ENCODE results near the gene TEX52.
"Not testable (repeated sequence)": the region's sequence is repeated elsewhere in the genome, so short reads cannot be mapped to it uniquely, and the experiment has no call there.

TEX52 gene

DNA sequence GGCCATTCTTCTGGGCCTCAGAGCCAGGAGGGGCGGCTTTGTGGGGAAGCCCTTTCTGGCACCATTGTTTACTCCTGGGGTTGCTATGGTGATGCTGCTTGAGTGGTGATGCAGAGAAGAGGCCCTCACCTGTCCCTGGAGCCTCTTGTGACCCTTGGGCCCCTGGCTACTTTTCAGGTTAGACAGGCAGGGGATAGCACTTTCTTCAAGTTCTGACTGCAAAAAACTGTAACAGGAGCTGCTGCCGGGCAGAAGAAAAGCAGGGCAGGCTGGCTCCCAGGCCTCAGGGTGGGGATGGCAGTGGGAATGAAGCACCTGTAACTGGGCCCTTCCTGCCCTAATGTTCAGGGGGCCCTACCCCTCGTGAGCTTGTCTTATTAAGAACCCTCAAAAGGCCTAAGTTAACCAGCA, at the start of gene TEX52:
TSS of gene TEX52 (minus strand) at position 19 of the 411 bp plus-strand sequence. CDS start at position 6, 13 bp downstream.
- no peak for DNase-seq

DNA sequence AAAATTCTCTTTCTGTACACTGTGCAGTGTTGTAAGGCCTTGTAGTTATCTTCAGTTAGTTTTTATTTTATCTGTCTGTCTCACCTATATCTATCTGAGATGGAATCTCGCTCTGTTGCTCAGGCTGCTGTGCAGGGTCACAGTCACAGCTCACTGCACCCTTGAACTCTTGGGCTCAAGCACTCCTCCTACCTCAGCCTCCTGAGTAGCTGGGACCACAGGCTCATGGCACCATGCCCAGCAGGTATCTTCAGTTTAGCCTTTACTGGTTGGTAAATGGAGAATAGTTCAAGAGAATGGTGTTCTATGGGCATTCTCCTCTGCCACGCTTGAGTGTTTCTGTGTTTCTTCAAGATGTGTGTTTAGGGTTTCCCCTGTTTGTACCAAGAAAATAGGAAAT, 47.4 kb upstream of the TEX52 start:
- DNase-seq: no peak

DNA sequence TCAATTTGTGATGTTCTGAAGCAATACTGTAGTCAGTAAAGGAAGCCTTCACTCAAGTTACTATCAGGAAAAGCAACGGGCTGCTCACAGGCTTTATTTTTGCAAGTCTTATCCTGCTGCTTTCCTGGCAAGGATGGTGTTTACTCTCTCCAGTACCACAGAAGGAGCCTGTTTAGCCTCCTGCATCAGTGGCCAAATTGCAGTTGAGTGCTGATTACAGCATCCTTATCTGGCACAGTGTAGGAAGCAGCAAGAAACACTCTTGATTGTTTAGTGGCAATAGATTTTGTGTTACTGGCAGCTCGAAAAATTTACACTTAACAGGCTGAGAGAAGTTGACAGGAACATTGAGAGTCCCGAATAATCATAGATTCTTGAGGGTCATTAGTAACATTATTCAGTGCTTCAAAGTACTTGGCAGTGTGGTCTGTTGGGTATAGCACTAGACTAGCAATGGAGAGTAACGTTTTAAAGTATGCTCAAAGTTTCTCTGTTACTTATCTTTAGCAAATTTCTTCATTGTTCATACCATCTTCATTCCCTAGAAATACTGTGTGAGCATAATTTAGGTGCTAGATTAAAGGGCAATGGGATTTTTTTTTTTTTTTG, 45.5 kb upstream of the TEX52 start:
- DNase-seq: peak; percentile 30

DNA sequence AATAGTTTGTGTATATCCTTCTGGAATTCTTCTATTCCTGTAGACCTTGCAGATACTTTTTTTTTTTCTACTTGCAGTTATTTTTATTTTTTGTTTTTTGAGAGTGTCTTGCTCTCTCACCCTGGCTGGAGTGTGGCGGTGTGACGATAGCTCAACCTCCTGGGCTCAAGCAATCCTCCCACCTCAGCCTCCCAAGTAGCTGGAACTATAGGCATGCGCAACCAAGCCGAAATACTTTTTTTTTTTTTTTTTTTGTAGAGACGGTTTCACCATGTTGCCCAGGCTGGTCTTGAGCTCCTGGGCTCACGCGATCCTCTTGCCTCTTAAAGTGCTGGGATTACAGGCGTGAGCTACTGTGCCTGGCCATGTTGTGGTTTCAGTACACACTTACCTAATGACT, 43.8 kb upstream of the TEX52 start:
- DNase-seq: no peak

DNA sequence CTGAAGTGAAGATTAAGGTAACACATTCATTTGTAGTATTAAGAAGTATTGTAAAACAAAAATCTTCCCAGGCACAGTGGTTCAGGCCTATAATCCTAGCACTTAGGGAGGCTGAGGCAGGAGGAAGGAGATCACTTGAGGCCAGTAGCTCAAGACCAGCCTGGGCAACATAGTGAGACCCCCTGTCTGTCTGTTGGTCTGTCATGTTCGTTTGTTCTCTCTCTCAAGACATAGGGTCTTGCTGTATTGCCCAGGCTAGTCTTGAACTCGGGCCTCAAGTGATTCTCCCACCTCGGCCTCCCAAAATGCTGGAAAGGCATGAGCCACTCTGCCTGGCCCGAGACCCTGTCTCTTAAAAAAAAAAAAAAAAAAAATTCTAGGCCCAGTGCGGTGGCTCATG, 40.6 kb upstream of the TEX52 start:
- DNase-seq: no peak

DNA sequence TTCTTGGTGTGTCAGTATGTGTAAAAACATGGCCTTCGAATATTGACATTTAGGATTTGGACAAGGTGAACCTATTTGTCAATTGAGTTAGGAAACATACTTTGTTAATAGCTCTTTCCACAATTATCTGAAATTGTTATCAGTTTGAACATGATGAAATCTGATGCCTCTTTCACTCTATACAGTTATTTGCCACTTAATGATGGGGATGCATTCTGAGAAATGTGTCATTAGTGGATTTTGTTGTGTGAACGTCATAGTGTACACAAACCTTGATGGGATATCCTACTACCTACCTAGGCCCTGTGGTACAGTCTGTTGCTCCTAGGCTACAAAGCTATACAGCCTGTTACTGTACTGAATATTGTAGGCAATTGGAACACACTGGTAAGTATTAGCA, 38.7 kb upstream of the TEX52 start:
- DNase-seq: no peak

DNA sequence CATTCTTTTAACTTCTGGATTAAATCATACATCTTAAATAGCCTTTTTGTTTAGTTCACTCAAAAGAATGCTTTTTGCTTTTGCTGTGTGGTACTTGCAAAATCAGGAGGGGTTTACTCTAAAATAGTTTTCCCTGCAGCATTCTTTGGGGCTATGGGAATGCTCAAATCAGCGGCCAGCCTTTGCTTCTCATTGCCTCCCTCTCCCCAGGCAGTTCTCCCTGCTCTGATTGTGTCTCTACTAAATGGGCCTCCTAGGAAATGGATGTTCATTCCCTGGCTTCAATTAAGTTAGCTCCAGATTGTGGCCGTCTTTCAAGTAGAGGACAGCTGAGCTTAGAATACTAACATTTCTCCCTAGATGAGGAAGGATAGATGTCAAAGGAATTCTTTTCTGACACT, 38.2 kb upstream of the TEX52 start:
- no peak for DNase-seq

DNA sequence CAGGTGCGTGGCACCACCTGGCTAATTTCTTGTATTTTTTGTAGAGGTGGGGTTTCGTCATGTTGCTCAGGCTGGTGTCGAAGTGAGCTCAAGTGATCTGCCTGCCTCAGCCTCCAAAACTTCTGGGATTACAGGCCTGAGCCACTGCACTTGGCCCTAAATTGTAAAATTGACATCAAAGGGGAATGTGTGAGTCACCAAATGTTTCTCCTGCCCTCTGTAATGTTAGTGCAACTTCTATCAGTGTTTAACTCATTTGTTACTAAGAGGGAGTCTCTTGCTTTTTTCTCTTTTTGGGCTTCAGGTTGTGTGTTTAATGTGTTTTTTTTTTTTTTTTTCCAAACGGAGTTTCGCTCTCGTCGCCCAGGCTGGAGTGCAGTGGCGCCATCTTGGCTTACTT, 36.2 kb upstream of the TEX52 start:
- no peak for DNase-seq

DNA sequence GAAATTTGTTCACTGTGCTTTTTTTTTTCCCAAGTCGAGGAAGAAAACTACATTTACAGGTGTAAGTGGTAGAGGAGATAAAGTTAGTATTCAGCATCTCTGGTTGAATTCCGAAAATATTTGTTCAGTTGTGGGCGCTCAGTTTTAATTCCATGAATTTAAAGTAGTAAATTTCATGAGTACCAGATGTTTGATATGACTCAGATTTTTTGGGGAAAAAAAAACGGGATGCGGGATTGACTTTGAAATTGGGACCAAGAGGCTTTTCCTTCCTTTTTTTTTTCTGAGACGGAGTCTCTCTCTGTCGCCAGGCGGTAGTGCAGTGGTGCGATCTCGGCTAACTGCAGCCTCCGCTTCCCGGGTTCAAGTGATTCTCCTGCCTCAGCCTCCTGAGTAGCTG, 35.4 kb upstream of the TEX52 start:
- DNase-seq: no peak

DNA sequence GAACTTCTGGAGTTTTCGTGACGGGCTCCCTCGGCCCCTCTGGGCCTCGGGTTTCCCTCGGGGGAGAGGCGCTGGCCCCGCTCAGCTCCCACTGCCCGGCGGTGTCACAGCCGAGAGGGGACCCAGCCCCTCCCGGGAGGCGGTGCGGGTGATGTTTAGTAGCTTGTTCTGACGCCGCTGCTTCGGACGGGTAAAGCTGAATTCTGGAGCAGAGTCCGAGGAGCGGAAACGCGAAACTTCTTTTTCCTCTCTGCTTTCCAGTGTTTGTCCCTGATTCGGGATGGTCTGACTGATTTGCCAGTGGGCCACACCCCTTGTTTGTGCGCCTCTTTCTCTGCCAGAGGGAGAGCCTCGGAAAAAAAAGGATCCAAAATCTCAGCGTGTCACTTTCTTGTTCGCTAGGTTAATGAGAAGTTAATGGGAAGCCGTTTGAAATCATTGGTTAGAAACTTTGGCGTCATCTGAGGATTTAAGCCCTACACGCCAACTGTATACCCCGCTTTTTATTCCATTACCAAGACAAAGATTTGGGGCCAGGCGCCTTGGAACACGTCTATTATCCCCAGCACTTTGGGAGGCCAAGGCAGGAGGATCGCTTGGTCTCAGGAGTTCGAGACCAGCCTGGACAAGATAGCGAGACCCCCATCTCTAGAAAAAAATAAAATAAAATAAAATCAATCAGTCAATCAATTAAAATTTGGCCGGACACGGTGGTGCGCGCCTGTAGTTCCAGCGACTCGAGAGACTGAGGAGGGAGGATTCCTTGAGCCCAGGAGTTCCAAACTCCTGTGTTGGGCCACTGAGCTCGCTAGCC, 34.6 kb upstream of the TEX52 start:
- DNase-seq: no peak

DNA sequence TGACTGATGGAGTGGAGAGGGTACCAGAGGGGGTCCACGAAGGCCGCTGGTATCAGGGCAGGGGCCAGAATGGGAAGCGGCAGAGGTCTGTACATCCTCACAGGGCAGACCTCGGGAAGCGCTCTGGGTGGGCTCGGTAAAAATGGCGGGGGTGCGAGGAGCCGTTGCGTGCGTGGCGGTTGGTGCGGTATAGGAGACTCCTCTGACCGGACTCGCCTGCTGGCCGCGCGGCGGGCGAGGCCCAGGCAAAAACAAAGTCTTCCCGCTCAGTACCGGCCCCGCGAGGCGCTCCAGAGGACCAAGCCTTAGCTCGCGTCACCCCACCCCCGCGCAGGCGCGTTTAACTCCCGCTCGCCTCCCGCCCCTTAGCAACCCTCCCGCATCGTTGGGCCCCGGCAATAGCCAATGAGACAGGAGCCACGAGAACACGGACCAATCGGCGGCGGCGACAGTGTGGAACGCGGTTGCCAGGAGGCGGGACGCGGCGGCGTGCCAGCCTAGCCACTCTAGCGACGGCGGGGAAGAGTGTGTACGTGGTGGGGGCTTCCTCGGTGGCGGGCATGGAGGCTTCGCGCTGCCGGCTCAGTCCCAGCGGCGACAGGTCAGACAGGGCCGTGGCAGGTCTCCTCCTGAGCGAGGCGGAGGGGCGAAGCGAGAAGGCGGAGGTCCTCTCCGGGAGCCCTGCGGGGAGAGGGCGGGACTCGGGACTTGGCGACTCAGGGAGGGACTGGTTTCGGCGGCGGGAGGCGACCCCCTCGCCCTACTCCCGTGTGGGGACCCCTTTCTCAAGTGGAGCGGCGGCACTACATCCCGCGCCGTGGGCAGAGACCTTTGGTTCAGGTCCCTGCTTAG, 33.8 kb upstream of the TEX52 start, which contains the start of gene TULP3:
TSS of gene TULP3 (plus strand) at position 504 of the 852 bp plus-strand sequence. CDS start at position 561, 57 bp downstream.
- peak; percentile 98 for DNase-seq

DNA sequence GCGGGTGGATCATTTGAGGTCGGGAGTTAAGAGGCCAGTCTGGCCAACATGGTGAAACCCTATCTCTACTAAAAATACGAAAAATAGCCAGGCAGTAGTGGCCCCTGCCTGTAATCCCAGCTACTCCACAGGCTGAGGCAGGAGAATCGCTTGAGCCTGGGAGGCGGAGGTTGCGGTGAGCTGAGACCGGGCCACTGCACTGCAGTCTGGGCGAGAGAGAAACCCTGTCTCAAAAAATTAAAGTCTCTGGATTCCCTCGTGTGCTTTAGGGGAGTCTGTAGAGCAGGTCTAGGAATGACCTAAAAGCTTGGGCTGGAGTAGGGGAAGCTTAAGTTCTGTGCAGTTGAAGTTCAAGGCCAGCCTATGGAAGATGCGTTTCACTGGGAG, 33.2 kb upstream of the TEX52 start:
- no peak for DNase-seq

DNA sequence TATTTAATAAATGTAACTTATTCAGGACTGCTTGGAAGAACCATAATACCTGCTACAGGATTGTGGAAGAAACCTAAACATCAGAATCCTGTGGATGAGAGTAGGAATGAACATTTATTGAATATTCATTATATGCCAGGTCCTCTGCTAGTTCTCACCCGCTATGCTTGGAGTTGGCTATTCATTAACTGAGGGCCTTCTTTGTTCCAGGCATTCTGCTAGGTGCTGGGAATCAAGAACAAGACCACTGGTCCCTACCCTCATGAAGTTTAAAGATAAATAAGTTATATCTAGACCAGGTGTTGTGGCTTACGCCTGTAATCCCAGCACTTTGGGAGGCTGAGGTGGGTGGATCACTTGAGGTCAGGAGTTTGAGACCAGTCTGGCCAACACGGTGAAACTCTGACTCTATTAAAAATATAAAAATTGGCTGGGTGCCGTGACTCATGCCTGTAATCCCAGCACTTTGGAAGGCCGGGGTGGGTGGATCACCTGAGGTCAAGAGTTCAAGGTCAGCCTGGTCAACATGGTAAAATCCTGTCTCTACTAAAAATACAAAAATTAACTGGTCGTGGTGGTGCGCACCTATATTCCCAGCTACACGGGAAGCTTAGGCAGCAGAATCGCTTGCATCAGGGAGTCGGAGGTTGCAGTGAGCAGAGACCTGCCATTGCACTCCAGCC, 30.1 kb upstream of the TEX52 start:
- DNase-seq: no peak

DNA sequence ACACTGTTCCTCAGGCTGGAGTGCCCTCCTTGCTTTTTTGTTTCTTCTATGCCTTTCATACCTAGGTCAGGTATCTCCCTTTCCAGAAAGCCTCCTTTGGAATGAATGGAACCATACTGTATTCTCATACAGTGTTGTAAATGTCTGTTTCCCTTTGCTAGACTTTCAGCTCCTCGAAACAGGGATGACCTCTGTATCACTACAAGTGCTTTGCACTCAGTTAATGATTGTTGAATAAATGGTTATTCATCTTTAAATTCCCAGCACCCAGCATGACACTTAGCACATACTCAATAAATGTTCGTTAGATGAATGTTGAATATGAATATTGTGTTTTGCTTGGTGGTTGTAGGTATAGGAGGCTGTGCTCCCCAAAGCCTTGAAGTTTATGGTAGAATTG, 28.0 kb upstream of the TEX52 start:
- no peak for DNase-seq

DNA sequence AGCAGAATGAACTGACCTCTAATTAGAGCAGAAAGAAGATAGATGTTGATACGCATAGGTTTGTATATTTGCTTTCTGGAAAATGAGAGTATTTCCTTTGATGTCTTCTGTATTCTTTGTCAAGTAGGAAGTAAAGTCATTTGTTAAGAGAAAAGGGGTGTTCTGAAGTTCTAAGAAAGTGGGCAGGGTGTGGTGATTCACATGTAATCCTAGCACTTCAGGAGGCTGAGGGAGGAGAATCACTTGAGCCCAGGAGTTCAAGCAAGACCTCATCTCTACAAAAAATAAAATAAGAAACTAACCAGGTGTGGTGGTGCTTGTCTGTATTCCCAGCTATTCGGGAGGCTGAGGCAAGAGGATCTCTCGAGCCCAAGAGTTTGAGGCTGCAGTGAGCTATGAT, 23.0 kb upstream of the TEX52 start:
- DNase-seq: no peak

DNA sequence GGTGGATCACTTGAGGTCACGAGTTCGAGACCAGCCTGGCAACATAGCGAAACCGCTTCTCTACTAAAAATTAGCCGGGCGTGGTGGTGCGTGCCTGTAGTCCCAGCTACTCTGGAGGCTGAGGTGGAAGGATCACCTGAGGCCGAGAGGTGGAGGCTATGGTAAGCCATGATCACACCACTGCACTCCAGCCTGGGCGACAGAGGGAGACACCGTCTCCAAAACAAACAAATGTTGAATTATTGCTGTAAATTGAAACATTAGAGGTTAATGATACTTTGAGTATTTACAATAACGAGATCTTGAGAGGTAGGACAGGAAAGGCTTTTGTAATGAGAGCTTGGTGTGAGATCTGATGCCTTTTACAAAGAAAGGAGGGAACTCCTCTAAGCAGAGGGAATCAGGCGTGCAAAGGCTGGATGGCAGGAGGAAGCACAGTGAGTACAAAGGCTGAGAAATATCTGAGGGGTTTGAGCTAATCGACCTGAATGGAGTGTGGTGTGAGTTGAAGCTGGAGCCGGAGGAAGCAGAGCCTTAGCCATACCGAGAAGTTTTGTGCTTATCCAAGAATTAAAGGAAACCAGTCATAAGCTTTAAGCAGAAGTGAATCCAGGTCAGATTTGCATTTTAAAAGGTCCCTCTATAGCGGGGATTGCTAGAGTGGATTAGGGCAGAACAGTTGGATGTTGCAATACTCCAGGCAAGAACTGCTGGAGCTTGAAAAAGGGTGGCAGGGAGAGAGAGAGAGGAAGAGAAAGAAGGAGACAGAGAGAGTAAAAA, 21.3 kb upstream of the TEX52 start:
- DNase-seq: peak; percentile 53

DNA sequence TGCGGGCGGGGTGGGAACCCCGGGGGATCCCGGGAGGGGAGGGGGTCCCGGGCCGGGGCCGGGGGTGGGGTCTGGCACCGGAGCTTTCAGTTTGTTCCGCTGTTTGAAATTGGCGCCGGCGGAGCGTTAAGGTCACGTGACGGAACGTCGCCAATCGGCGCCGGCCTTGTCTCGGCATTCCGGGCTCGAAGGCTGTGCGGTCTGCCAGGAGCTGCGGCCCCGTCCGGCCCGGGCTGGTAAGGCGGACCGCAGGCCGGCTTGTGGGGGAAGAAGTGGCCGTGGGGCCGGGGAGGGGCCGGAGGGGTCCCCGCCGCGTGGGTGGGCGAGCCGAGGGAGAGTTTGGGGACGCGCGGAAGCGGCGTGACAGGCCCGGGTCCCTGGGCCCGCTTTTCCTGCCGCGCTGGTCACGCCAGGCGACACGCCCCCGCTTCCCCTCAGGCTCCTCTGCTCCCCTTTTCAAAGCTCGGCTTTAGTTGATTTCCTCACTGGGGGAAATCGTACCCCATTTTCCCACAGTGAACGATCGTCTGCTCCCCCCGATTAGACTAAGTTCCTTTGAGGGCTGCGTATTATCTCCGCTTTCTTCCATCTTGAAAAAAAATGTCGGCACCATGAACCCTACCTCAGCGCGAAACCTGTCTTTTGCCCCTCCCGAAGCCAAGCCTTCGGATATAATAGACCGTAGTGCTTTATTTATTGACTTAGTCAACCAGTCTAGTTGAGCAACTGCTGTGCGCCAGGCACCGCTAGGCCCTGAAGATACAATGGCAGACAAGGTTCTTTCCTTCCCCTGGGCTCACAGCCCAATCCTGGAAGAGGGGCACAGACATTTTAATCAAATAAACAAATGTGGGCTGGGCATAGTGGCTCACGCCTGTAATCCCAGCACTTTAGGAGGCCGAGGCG, 20.5 kb upstream of the TEX52 start, which contains the start of the genes FOXM1 and RHNO1:
TSS of gene FOXM1 (minus strand) at position 128 of the 906 bp plus-strand sequence. CDS start 2,696 bp downstream, outside the sequence.
TSS of gene RHNO1 (plus strand) at position 177 of the 906 bp plus-strand sequence. CDS start 8,144 bp downstream, outside the sequence.
- DNase-seq: peak; percentile 79

DNA sequence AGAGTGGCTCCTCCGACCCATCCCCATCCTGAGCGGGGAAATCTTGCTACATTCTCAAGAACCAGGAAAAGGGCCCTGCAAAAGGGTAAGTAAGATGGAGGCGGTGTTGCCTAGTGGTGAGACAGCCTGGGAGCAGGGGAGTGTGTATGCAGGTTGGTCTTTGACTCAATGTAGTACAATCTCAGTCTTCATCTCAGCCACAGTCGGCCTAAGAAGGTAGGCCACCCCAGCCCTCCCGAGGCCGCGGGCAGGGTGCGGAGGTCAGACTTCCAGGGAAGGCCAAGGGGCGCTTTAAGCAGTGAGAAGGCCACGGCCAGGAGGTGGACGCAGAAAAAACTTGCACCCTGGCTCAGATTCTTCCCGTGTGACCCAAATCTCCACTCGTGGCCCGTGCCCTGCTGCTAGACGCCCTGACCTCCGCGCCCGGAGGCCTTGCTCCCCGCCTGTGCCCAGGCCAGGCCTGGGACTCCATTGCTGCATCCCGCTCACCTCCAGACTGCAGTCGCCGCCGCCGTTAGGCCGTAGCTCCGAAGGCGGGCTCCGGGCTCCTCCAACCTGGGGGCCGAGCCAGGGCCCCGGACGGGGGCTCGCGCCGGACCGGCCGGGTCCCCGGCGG, 19.7 kb upstream of the TEX52 start:
- DNase-seq: no peak

DNA sequence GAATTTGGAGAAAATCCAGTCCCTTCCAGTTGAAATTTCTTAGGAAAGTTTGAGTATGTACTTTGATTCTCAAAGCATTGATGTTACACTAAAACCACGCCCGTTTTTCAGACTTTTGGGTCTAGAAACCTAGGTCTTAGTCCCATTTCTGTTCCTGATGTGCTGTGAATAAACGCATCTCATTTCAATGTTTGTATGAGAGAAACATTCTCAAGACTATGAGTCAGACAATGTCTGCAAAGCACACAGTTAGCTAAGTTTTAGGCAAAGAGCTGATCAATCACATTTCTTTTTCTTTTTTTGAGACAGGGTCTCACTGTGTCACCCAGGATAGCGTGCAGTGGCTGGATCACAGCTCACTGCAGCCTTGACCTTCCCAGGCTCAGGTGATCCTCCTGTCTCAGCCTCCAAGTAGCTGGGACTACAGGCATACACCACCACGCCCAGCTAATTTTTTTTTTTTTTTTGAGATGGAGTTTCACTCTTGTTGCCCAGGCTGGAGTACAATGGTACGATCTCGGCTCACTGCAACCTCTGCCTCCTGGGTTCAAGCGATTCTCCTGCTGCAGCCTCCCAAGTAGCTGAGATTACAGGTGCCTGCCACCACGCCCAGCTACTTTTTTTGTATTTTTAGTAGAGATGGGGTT, 12.3 kb upstream of the TEX52 start:
- DNase-seq: not testable (repeated sequence)

DNA sequence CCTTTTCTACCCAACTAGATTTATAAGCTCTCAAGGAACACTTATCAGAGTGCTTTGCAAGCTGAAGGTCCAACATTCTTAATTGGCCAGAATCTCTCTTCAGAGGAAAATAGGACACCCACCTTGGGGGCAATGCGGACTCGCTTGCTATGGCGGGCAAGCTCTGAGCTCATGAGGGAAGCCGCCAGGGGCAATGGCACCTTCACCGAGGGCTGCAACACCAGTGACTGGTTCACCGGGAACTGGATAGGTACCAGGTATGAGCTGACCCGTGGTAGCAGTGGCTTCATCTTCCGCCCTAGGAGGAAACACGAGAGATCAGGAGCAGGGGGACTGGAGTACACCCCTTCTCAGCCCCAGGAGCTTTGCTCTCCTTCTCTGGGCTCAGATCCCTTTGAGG, 7.4 kb upstream of the TEX52 start:
- no peak for DNase-seq

Measured in NCI-H2107 (cell line).